Lower lobe of right lung (tissue), 2 donors: ENCODE results near the gene SMIM10L2A. TPM values are rescaled to one million over a fixed set of nuclear protein-coding genes. Genes with fewer than 3 reads are reported as not detected.

Source experiments
- ATAC-seq, 2 donors: fragments of 200-7000 bp; cut with Tn5 transposase; one replicate each; pipeline ENCODE4 v1.9.1; 2020 to 2022; ENCODE audit warnings: mild to moderate bottlenecking in 2 of 2, moderate library complexity in 2 of 2
- DNase-seq: peaks from one replicate; pipeline ENCODE4 v3.0.0-alpha.2; 2020
- H3K27ac ChIP-seq: fragments of 200-600 bp; one replicate; pipeline ENCODE4 v1.8.0; 2022
- H3K27me3 ChIP-seq: fragments of 200-600 bp; one replicate; pipeline ENCODE4 v1.8.0; 2022; ENCODE audit warnings: low read depth
- H3K36me3 ChIP-seq: fragments of 200-600 bp; one replicate; pipeline ENCODE4 v1.8.0; 2022; ENCODE audit warnings: mild to moderate bottlenecking
- H3K4me1 ChIP-seq: fragments of 200-600 bp; one replicate; pipeline ENCODE4 v1.8.0; 2022
- H3K4me3 ChIP-seq: fragments of 200-600 bp; one replicate; pipeline ENCODE4 v1.8.0; 2022; ENCODE audit warnings: mild to moderate bottlenecking
- H3K9me3 ChIP-seq: fragments of 200-600 bp; one replicate; pipeline ENCODE4 v1.8.0; 2022
- intact Hi-C: fragments of 100-400 bp; cut with DNase I; formaldehyde crosslinking; loops from one replicate; pipeline ENCODE4 v1.11.0; 2022
- total RNA-seq: library from RNA; stranded (reverse); fragmentation: NEBNext Ultra II Directional; extraction: Animal tissue kit (Norgen Biotek cat#: 25700); gene quantifications from one replicate; pipeline ENCODE4 v1.2.1, GENCODE V29; 2021
- TF ChIP-seq, protein P1 (sequence below): fragments of 200-600 bp; IDR thresholded peaks from one replicate; pipeline ENCODE4 v1.8.0; 2022; ENCODE audit warnings: antibody characterized with exemption, mild to moderate bottlenecking
- donor health status: DM: no; HTN: yes; CAD: no; lungs with severe emphysema.

The SMIM10L2A gene
- total RNA-seq, 1 donor from 2014 or later: 1.7 TPM

DNA sequence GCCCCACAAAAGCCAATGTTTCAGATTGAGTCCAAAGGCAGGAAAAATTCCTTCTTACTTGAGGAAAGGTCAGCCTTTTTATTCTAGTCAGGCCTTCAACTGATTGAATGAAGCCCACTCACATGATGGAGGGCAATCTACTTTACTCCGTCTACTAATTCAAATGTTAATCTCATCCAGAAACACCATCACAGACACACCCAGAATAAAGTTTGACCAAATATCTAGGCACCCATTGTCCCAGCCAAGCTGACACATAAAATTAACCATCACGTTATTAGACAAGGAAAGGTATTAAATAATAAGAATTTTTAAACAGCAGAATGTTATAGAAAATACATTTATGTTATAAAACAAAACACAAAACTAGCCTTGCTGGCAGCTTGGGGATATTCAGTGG lies 32.9 kb upstream of the SMIM10L2A start:
- no peaks in the 10 kb centered on the region for H3K4me1 ChIP-seq
- no peaks in the 10 kb centered on the region for H3K9me3 ChIP-seq
- no peak for ATAC-seq
- no peaks in the 10 kb centered on the region for H3K36me3 ChIP-seq
- H3K27ac ChIP-seq: no peak overlapping the region
- no peak overlapping the region for H3K4me3 ChIP-seq
- intact Hi-C loops: no loop called here
- TF ChIP-seq, protein P1, sequence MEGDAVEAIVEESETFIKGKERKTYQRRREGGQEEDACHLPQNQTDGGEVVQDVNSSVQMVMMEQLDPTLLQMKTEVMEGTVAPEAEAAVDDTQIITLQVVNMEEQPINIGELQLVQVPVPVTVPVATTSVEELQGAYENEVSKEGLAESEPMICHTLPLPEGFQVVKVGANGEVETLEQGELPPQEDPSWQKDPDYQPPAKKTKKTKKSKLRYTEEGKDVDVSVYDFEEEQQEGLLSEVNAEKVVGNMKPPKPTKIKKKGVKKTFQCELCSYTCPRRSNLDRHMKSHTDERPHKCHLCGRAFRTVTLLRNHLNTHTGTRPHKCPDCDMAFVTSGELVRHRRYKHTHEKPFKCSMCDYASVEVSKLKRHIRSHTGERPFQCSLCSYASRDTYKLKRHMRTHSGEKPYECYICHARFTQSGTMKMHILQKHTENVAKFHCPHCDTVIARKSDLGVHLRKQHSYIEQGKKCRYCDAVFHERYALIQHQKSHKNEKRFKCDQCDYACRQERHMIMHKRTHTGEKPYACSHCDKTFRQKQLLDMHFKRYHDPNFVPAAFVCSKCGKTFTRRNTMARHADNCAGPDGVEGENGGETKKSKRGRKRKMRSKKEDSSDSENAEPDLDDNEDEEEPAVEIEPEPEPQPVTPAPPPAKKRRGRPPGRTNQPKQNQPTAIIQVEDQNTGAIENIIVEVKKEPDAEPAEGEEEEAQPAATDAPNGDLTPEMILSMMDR: no peak
- no peak for DNase-seq
- H3K27me3 ChIP-seq: no peaks in the 10 kb centered on the region

DNA sequence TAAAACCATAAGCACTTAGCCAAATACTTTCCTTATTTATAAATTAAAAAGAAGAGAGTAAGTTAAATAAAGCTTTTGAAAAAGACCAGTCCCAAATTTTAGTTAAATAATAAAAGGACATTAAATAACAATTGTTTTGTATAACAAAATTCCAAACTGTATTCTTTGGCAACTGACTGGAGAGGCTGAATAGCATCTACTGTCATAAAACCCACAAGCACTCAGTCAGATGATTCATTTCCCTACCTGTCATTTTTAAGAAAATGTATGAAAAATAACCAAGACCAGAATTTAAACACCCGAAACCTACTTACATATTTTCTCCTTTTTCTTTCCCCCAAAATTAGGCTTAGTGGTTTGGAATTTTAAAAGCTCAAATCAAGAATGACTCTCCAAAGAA lies 32.5 kb upstream of the SMIM10L2A start:
- Histone ChIP-seq H3K27me3 (no peaks in the 10 kb centered on the region), H3K4me3 (no peak overlapping the region), H3K9me3 (no peaks in the 10 kb centered on the region), H3K36me3 (no peaks in the 10 kb centered on the region), H3K4me1 (no peaks in the 10 kb centered on the region), H3K27ac (no peak overlapping the region)
- intact Hi-C loops: no loop called here
- no peak for DNase-seq
- ATAC-seq: no peak
- TF ChIP-seq, protein P1: no peak

DNA sequence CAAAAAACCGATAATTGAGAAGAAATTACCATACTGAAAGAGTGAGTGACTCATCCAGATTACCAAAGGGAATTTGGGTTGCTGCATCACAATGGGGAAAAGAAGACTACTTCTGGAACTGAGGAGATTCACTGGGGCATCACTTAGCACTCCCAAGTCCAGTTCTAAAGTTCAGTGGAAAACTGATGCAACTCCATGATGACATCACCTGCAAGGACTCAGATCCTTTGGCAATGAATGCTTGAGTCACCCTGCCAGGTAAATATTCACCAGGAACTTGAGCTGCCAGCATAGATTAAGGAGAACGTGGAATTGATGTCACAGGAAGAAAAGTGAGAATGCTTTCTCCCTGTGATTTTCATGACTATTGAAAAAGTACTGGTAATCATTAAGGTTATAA lies 32.0 kb upstream of the SMIM10L2A start:
- Histone ChIP-seq H3K4me3 (no peak overlapping the region), H3K4me1 (no peaks in the 10 kb centered on the region), H3K36me3 (no peaks in the 10 kb centered on the region), H3K27me3 (no peaks in the 10 kb centered on the region), H3K27ac (no peak overlapping the region), H3K9me3 (no peaks in the 10 kb centered on the region)
- TF ChIP-seq, protein P1: no peak
- intact Hi-C loops: no loop called here
- DNase-seq: no peak
- no peak for ATAC-seq

DNA sequence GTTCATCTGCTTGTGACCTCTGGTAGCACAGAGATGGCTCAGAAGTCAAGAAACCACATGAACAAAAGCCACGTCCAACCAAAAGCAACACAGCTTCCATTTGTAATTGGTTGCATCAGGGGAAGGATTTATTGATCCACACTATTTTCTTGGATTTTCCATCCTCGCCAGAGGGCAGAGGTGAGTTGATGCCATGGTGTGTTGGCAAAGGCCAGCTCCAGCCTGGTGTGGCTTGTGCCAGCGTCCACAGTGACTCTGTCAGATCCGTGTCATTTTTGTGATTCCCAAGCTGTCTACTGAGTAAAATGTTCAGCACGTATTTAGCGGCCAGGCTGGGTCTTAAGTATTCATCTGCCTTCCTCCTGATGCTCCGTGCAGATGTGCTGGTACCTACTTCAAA lies 30.0 kb upstream of the SMIM10L2A start:
- TF ChIP-seq, protein P1: no peak
- Histone ChIP-seq H3K4me1 (no peaks in the 10 kb centered on the region), H3K4me3 (no peak overlapping the region), H3K27me3 (no peaks in the 10 kb centered on the region), H3K27ac (no peak overlapping the region), H3K36me3 (no peaks in the 10 kb centered on the region), H3K9me3 (no peaks in the 10 kb centered on the region)
- intact Hi-C loops: no loop called here
- ATAC-seq (no peak), DNase-seq (no peak)

DNA sequence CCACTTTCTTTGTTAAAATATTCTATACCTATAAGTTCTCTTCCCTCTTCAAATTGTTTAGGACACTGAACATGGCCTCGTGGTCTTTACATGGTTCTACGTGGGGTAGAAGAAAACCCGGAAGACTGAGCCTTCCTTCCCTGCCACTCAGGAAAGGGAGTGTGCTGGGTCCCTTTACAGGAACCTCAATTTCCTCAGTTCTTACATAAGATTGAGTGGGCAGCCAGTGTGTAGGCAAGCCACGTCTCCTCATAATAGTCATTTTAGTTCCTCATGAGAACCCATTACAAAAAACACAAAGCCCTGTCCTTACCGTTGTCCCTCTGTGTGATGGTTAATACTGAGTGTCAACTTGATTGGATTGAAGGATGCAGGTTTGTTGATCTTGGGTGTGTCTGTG lies 28.7 kb upstream of the SMIM10L2A start:
- H3K4me1 ChIP-seq: no peaks in the 10 kb centered on the region
- TF ChIP-seq, protein P1: no peak
- H3K9me3 ChIP-seq: no peaks in the 10 kb centered on the region
- H3K4me3 ChIP-seq: no peak overlapping the region
- no peaks in the 10 kb centered on the region for H3K27me3 ChIP-seq
- H3K27ac ChIP-seq: no peak overlapping the region
- DNase-seq (no peak), ATAC-seq (no peak)
- H3K36me3 ChIP-seq: no peaks in the 10 kb centered on the region
- intact Hi-C loops: no loop called here

DNA sequence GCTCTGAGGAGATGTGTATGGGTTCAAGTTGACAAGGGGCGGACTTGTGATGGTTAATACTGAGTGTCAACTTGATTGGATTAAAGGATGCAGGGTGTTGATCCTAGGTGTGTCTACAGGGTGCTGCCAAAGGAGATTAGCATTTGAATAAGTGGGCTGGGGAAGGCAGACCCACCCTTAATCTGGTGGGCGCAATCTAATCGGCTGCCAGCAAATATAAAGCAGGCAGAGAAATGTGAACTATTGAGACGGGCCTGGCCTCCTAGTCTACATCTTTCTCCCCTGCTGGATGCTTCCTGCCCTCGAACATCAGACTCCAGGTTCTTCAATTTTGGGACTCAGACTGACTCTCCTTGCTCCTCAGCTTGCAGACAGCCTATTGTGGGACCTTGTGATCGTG lies 26.7 kb upstream of the SMIM10L2A start:
- DNase-seq (no peak), ATAC-seq (no peak)
- H3K27me3 ChIP-seq: no peaks in the 10 kb centered on the region
- no peak overlapping the region for H3K4me3 ChIP-seq
- no peaks in the 10 kb centered on the region for H3K36me3 ChIP-seq
- TF ChIP-seq, protein P1: no peak
- no peaks in the 10 kb centered on the region for H3K4me1 ChIP-seq
- intact Hi-C loops: no loop called here
- no peak overlapping the region for H3K27ac ChIP-seq
- no peaks in the 10 kb centered on the region for H3K9me3 ChIP-seq
